ENCODE data around the gene KRTAP5-1. TPM values are rescaled to one million over a fixed set of nuclear protein-coding genes. Genes with fewer than 3 reads are reported as not detected.

KRTAP5-1 gene
- total RNA-seq, 4 donors from 2014 or later: not detected

- DNase-seq: no peak
- Histone ChIP-seq H3K4me3 (no peak overlapping the region), H3K27ac (no peak overlapping the region), H3K36me3 (no peaks in the 10 kb centered on the region), H3K4me1 (peaks cover 12 to 22% of the 10 kb centered on the region in 2 donors), H3K27me3 (no peaks in the 10 kb centered on the region), H3K9me3 (no peaks in the 10 kb centered on the region)
- no peak for ATAC-seq
- intact Hi-C loops (cut with DNase I; ENCODE audit: low total_unique reads) (no loop called here), in situ Hi-C loops (cut with MboI; ENCODE audit: low sequenced_read_pairs in 4 of 4) (no loop called here)
- TF ChIP-seq POLR2A (IDR thresholded peaks at IDR 0.05): no peak
- TF ChIP-seq, protein P1, sequence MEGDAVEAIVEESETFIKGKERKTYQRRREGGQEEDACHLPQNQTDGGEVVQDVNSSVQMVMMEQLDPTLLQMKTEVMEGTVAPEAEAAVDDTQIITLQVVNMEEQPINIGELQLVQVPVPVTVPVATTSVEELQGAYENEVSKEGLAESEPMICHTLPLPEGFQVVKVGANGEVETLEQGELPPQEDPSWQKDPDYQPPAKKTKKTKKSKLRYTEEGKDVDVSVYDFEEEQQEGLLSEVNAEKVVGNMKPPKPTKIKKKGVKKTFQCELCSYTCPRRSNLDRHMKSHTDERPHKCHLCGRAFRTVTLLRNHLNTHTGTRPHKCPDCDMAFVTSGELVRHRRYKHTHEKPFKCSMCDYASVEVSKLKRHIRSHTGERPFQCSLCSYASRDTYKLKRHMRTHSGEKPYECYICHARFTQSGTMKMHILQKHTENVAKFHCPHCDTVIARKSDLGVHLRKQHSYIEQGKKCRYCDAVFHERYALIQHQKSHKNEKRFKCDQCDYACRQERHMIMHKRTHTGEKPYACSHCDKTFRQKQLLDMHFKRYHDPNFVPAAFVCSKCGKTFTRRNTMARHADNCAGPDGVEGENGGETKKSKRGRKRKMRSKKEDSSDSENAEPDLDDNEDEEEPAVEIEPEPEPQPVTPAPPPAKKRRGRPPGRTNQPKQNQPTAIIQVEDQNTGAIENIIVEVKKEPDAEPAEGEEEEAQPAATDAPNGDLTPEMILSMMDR (IDR thresholded peaks at IDR 0.05 in 4 of 5, conservative IDR thresholded peaks at IDR 0.05 in 1 of 5): no peak
Measured at GRCh38 chr11:1544536-1544935, 40.5 kb downstream of the KRTAP5-1 start.

DNA sequence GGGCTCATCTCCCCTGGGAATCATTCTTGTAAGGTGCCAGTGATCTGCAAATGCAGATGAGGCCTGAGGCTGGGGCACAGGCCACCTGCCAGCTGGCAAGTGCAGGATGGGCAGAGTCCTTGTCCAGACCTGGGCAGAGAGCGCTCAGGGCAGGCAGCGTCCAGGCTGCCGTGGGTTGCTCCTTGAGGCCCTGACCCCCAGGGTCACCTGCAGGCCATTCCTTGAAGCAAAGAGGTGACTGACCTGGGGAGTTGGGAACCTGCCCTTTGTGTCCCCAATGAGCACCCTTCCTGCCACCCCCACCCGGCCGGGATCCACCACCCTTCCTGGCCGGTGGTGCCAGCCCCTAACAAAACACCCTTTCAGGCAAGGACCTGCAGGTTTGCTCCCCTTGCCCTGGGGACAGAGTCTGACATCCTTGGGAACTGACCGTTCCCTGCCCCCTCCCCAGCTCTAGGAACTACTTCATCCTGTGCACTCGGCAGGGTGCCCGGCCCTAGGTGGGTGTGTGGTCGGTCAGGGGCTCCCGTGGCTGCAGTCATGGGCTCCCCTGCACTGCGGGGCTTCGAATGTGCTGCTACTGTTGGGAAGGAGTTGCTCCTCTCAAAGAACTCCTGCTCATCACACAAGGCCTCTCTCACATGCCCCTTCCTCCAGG lies 41.3 kb downstream of the KRTAP5-1 start:
- H3K36me3 ChIP-seq: no peaks in the 10 kb centered on the region
- peaks cover 9 to 15% of the 10 kb centered on the region in 2 donors for H3K4me1 ChIP-seq
- H3K9me3 ChIP-seq: no peaks in the 10 kb centered on the region
- H3K27ac ChIP-seq: no peak overlapping the region
- no peak for ATAC-seq
- DNase-seq: no peak
- H3K4me3 ChIP-seq: no peak overlapping the region
- intact Hi-C loops (cut with DNase I; ENCODE audit: low total_unique reads) (no loop called here), in situ Hi-C loops (cut with MboI; ENCODE audit: low sequenced_read_pairs in 4 of 4) (no loop called here)
- TF ChIP-seq POLR2A (IDR thresholded peaks at IDR 0.05): no peak
- TF ChIP-seq, protein P1 (IDR thresholded peaks at IDR 0.05 in 4 of 5, conservative IDR thresholded peaks at IDR 0.05 in 1 of 5): no peak
- no peaks in the 10 kb centered on the region for H3K27me3 ChIP-seq

GRCh38 chr11:1542267-1542666 lies 42.8 kb downstream of the KRTAP5-1 start:
- no peak for ATAC-seq
- no peak for DNase-seq
- no peak overlapping the region for H3K27ac ChIP-seq
- in situ Hi-C loops (cut with MboI; ENCODE audit: low sequenced_read_pairs in 4 of 4): no loop called here
- H3K4me3 ChIP-seq: no peak overlapping the region
- no peaks in the 10 kb centered on the region for H3K9me3 ChIP-seq
- H3K27me3 ChIP-seq: no peaks in the 10 kb centered on the region
- no peaks in the 10 kb centered on the region for H3K36me3 ChIP-seq
- TF ChIP-seq, protein P1 (IDR thresholded peaks at IDR 0.05 in 4 of 5, conservative IDR thresholded peaks at IDR 0.05 in 1 of 5): no peak
- no peak for TF ChIP-seq POLR2A (IDR thresholded peaks at IDR 0.05)
- intact Hi-C loops (cut with DNase I; ENCODE audit: low total_unique reads): no loop called here
- H3K4me1 ChIP-seq: peaks cover 0 to 2% of the 10 kb centered on the region in 2 donors

- TF ChIP-seq POLR2A (IDR thresholded peaks at IDR 0.05): no peak
- TF ChIP-seq, protein P1 (IDR thresholded peaks at IDR 0.05 in 4 of 5, conservative IDR thresholded peaks at IDR 0.05 in 1 of 5): no peak
- Histone ChIP-seq H3K4me1 (peaks cover 3 to 5% of the 10 kb centered on the region in 2 donors), H3K27ac (no peak overlapping the region), H3K4me3 (no peak overlapping the region), H3K9me3 (no peaks in the 10 kb centered on the region), H3K27me3 (no peaks in the 10 kb centered on the region), H3K36me3 (no peaks in the 10 kb centered on the region)
- ATAC-seq (no peak), DNase-seq (no peak)
- in situ Hi-C loops (cut with MboI; ENCODE audit: low sequenced_read_pairs in 4 of 4) (no loop called here), intact Hi-C loops (cut with DNase I; ENCODE audit: low total_unique reads) (no loop called here)
Measured at GRCh38 chr11:1541474-1542204, 43.4 kb downstream of the KRTAP5-1 start.
